ENCODE results near the gene WWTR1. TPM values are rescaled to one million over a fixed set of nuclear protein-coding genes. Genes with fewer than 3 reads are reported as not detected.

Gene WWTR1
- total RNA-seq, 1 donor from 2014 or later = 42.1 TPM

DNA sequence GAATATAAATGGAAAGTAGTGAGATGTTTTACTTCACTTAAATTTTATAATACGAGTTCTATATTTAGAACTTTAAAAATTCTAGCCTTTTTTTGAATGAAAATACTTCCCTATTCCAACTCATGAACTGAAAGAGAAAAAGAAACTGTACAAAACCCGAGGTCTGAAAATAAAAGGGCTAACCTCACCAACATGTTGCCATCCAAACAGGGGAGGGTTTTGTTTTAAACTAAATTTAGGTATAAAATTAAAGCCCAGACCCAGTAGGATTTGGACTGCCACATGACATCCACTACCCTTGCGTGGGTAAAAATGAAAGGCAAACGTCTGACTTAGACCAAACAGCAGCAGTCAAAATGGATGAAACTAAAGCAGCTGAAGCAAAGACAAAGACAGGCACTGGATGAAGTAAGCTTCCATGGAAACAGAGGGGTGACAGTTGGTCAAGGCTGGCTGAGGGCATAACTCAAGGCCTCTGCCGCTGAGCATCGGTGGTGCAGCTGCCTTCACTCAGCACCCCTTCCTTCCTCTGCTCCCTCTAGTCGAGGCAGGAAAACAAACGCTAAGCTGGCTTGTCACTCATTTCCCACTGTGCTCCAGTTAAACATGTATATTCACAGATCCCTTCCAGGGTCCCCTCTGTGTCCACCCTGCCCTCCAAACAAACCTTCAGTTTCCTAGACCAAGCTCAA lies 125.2 kb downstream of the WWTR1 start:
- Histone ChIP-seq H3K36me3 (ENCODE audit: control insufficient read depth, insufficient read depth, low read length) (no peaks in the 10 kb centered on the region), H3K4me3 (ENCODE audit: low read depth, low read length) (no peak overlapping the region), H3K27me3 (ENCODE audit: control insufficient read depth, insufficient read depth, low read length) (no peaks in the 10 kb centered on the region)
- TF ChIP-seq, protein P1, sequence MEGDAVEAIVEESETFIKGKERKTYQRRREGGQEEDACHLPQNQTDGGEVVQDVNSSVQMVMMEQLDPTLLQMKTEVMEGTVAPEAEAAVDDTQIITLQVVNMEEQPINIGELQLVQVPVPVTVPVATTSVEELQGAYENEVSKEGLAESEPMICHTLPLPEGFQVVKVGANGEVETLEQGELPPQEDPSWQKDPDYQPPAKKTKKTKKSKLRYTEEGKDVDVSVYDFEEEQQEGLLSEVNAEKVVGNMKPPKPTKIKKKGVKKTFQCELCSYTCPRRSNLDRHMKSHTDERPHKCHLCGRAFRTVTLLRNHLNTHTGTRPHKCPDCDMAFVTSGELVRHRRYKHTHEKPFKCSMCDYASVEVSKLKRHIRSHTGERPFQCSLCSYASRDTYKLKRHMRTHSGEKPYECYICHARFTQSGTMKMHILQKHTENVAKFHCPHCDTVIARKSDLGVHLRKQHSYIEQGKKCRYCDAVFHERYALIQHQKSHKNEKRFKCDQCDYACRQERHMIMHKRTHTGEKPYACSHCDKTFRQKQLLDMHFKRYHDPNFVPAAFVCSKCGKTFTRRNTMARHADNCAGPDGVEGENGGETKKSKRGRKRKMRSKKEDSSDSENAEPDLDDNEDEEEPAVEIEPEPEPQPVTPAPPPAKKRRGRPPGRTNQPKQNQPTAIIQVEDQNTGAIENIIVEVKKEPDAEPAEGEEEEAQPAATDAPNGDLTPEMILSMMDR (IDR thresholded peaks at IDR 0.05; ENCODE audit: insufficient read depth, low read length, poor library complexity, severe bottlenecking) = no peak
- DNase-seq (ENCODE audit: low read depth) = no peak

DNA sequence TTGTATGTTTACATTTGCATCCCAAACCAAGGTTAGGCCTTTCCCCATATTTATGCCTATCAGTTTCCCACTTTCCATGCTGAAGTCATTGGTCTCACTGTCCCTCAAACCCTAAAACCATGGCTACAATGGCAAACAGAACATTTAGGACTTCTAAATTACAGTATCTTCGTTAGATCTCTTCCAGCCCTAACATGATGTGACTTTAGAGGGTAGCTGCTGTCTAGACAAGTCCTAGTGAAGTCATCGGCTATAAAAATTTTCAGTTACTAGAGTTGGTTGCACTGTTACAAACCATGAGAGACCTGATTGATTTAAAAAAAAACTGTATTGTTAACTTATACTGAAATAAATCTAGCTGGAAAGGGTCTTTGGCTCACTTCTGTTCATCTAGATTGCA lies 128.7 kb downstream of the WWTR1 start:
- no peak for DNase-seq (ENCODE audit: low read depth)
- Histone ChIP-seq H3K4me3 (ENCODE audit: low read depth, low read length) (no peak overlapping the region), H3K27me3 (ENCODE audit: control insufficient read depth, insufficient read depth, low read length) (no peaks in the 10 kb centered on the region), H3K36me3 (ENCODE audit: control insufficient read depth, insufficient read depth, low read length) (peaks cover 1% of the 10 kb centered on the region)
- TF ChIP-seq, protein P1 (IDR thresholded peaks at IDR 0.05; ENCODE audit: insufficient read depth, low read length, poor library complexity, severe bottlenecking) = no peak

DNA sequence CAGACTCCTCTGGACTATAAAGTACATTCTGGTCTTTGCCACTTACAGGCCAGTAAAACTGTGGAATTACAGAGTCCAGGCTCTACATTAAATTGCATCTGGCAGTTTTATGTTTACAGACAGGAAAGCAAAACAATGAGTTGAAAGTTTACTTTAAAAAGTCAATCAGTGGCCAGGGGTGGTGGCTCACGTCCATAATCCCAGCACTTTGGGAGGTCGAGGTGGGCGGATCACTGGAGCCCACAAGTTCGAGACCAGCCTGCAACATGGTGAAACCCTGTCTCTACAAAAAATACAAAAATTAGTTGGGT lies 129.5 kb downstream of the WWTR1 start:
- no peaks in the 10 kb centered on the region for H3K27me3 ChIP-seq (ENCODE audit: control insufficient read depth, insufficient read depth, low read length)
- H3K4me3 ChIP-seq (ENCODE audit: low read depth, low read length) = no peak overlapping the region
- DNase-seq (ENCODE audit: low read depth) = no peak
- TF ChIP-seq, protein P1 (IDR thresholded peaks at IDR 0.05; ENCODE audit: insufficient read depth, low read length, poor library complexity, severe bottlenecking) = no peak
- H3K36me3 ChIP-seq (ENCODE audit: control insufficient read depth, insufficient read depth, low read length) = peaks cover 1% of the 10 kb centered on the region

DNA sequence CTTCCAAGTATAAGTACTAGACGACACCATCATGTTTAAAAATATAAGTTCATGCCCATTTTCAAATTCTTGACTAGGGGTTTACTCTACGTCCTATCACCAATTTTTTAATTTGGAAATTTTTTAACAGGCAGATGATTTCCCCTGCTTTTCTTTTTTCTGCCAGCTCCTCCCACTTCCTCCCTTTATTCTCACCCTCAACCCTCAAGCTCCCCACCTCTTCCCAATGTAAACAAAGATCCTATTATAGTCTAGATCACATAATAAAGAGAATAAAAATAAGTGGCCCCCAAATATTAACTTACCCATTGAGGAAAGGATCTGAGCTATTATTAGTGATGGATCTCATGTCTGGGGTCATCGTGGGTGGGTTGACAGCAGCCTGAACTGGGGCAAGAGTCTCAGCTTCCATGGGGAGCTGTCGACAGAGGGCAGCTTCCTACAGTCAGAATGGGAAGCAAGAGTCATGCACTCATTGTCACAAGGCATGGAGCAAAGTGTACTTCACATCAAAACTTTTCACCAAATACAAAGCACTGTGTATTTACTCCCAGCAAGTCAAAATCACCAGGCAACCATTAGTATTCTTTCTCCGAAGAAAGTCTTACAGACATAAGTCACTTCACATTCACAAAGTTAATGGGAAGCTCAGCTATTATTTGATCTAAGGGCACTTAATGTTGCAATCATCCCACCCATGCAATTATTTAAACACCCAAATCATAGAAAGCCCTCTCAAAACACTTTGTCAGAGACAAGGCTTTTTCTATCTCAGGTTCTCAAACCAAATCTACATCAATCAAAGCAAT lies 130.1 kb downstream of the WWTR1 start:
- no peak for DNase-seq (ENCODE audit: low read depth)
- Histone ChIP-seq H3K36me3 (ENCODE audit: control insufficient read depth, insufficient read depth, low read length) (peaks cover 1% of the 10 kb centered on the region), H3K4me3 (ENCODE audit: low read depth, low read length) (no peak overlapping the region), H3K27me3 (ENCODE audit: control insufficient read depth, insufficient read depth, low read length) (no peaks in the 10 kb centered on the region)
- TF ChIP-seq, protein P1 (IDR thresholded peaks at IDR 0.05; ENCODE audit: insufficient read depth, low read length, poor library complexity, severe bottlenecking) = peak; percentile 36

DNA sequence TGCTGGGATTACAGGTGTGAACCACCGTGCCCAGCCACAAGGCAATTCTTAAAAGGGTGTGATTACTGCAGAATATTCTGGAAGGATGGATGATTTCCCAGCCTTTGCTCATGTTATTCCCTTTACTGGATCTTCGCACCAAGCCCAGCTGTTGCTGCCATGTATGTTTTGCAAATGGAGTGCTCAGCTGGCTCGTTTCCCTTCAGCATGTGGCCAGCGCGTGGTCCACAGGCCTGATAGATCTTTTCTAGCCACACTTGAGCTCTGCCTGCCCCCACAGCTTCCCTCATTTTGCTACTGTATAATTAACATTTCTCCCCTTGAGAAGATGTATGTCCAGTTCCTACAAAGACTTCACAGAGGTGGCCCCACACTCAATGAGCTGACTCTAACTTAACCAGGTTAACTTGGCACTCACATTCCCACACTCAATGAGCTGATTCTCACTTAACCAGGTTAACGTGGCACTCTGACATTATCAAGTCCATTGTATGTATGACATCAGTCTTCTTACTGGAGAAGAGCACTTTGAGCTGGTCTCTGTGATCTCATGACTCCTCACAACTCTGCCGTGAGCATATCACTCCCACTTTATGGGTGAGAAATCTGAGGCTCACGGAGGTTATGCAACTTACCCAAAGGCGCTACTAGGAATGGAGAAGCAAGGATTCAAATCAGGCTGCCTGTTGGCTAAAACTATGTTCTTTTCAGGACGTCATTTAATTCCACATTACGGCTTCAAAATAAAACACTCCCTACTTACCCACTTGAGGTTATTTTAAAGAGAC lies 134.1 kb downstream of the WWTR1 start:
- TF ChIP-seq, protein P1 (IDR thresholded peaks at IDR 0.05; ENCODE audit: insufficient read depth, low read length, poor library complexity, severe bottlenecking) = no peak
- H3K27me3 ChIP-seq (ENCODE audit: control insufficient read depth, insufficient read depth, low read length) = no peaks in the 10 kb centered on the region
- H3K4me3 ChIP-seq (ENCODE audit: low read depth, low read length) = no peak overlapping the region
- no peak for DNase-seq (ENCODE audit: low read depth)
- peaks cover 2% of the 10 kb centered on the region for H3K36me3 ChIP-seq (ENCODE audit: control insufficient read depth, insufficient read depth, low read length)
